Activated CD8-positive, alpha-beta memory T cell treated with anti-CD3 and anti-CD28 coated beads, Interleukin-2, amount 10 ng/mL, durations not matched to agents 7 days and 5 days (primary cell): ENCODE data around the gene CCDC69. TPM values are rescaled to one million over a fixed set of nuclear protein-coding genes. Genes with fewer than 3 reads are reported as not detected.
"Not testable (repeated sequence)": the region's sequence is repeated elsewhere in the genome, so short reads cannot be mapped to it uniquely, and the experiment has no call there.

Experiments used
- ATAC-seq: fragments of 150-1000 bp; cut with Tn5 transposase; one replicate; pipeline ENCODE4 v1.10.0; 2021; ENCODE audit warnings: moderate library complexity
- CTCF ChIA-PET: fragments of 350-600 bp; sonication (Branson Sonifier 250); formaldehyde crosslinking; loops from one replicate; lab custom pipeline; 2021; ENCODE audit warnings: antibody characterized with exemption; lab: Charles Lee
- DNase-seq: peaks from one replicate; pipeline ENCODE4 v3.0.0-alpha.2; 2020
- H3K27ac Mint-ChIP-seq: one replicate; pipeline ENCODE4 v1.8.0; 2021; ENCODE audit warnings: mild to moderate bottlenecking, mixed read lengths
- H3K27me3 Mint-ChIP-seq: one replicate; pipeline ENCODE4 v1.8.0; 2021; ENCODE audit warnings: mixed read lengths
- H3K36me3 Mint-ChIP-seq: one replicate; pipeline ENCODE4 v1.8.0; 2021; ENCODE audit warnings: mild to moderate bottlenecking, mixed read lengths
- H3K4me1 Mint-ChIP-seq: one replicate; pipeline ENCODE4 v1.8.0; 2021; ENCODE audit warnings: mixed read lengths
- H3K4me3 Mint-ChIP-seq: one replicate; pipeline ENCODE4 v1.8.0; 2021; ENCODE audit warnings: mild to moderate bottlenecking, moderate library complexity, mixed read lengths
- H3K9me3 Mint-ChIP-seq: one replicate; pipeline ENCODE4 v1.8.0; 2022; ENCODE audit warnings: low read depth, mixed read lengths
- total RNA-seq, 2 experiments: library from RNA; stranded (reverse); gene quantifications; one replicate each; pipeline ENCODE4 v1.2.3, GENCODE V29; 2021

Gene CCDC69, protein sequence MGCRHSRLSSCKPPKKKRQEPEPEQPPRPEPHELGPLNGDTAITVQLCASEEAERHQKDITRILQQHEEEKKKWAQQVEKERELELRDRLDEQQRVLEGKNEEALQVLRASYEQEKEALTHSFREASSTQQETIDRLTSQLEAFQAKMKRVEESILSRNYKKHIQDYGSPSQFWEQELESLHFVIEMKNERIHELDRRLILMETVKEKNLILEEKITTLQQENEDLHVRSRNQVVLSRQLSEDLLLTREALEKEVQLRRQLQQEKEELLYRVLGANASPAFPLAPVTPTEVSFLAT
- 10 to 100 TPM; 73.1 to 89.1 TPM for total RNA-seq

DNA sequence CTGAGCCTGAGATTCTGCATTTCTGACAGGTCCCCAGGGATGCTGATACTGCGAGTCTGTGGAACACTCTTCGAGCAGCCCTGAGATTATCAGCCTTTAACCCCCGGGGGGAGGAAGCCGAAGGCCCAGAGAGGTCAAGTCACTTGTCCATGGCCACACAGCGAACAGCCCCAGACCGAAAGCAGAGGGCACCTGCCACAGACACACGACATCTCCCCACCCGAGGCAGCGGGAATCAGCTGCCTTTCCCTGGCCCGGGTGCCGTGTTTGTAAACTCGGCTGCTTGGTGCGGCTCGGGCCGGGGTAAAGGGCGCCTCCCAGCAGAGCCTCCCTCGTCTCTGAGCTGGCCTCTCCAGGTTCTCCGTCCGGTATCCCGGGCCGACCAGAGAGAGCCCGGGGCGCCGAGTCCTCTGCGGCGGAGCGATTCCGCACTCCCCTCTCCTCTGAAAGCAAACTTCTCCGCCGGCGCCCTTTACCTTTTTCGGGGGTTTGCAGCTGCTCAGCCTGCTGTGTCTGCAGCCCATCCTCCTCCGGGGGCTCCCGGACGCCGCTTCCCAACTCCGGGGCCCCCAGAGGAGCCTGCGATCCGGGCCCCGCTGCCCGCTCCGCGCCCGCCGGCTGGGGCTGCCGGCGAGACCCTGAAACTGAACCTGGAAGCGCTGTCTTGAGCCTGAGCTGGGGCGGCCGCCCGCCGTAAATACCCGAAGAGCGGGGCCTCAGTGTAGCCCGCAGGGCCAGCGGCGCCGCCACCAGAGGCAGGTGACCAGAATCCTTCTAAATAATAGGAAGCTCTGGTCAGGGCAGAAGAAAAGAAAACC lies at the start of gene CCDC69:
Gene CCDC69, minus strand, starts transcription at position 646 of the 818 bp plus-strand sequence. Its CDS starts 122 bp downstream, at position 524.
- no peaks in the 10 kb centered on the region for H3K9me3 Mint-ChIP-seq
- H3K4me1 Mint-ChIP-seq, result peaks cover 52% of the 10 kb centered on the region
- no peaks in the 10 kb centered on the region for H3K27me3 Mint-ChIP-seq
- ATAC-seq (peak; percentile 77), DNase-seq (peak; percentile 76)
- H3K4me3 Mint-ChIP-seq, result peak within 1 kb of the TSS; percentile 93
- peaks cover 22% of the 10 kb centered on the region for H3K36me3 Mint-ChIP-seq
- CTCF ChIA-PET, result interaction anchor here (0.5 to 5.6 kb wide), 18 partner anchors 10 to 548 kb away, joined by 3 to 49 read pairs (median 6); partner anchors contain the start of genes G3BP1 and SLC36A1
- H3K27ac Mint-ChIP-seq, result peak within 1 kb of the TSS; percentile 91

DNA sequence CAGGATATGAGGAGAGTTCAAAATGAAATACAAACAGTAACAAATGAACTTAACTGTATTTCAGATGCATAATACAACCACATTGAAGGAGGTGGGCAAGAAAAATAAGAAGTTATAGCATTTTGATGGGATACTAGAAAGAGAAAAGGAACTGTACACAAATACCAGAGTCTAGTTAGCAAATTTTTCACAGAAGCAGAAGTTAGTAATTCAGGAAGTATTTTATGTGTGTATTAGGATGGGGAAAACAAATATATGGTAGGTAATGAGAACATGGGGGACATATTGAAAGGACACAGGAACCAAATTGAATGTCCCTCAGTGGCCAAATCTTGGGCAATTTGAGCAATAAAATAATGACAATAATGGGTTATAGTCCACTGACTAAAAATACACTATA lies 47.4 kb upstream of the CCDC69 start:
- ATAC-seq, result no peak
- CTCF ChIA-PET, result no interaction called here

DNA sequence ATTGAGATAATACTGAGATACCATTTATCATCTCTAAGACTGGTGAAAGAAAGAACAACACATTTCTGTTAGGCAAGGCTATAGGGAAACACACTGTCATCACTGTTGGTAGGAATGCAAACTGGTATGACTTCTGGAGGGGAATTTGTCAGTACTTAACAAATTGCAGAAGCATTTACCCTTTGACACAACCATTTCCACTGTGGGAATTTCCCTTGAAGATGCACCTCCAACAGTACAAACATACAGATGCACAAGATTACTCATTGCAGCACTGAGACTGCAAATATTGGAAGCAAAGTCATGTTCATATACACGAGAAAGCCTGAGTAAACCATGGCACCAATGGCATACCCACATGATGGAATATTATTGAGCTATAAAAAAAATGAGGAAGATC lies 46.7 kb upstream of the CCDC69 start:
- no peak overlapping the region for H3K4me3 Mint-ChIP-seq
- H3K27me3 Mint-ChIP-seq, result no peaks in the 10 kb centered on the region
- no peaks in the 10 kb centered on the region for H3K9me3 Mint-ChIP-seq
- CTCF ChIA-PET, result no interaction called here
- no peak for DNase-seq
- peaks cover 12% of the 10 kb centered on the region for H3K36me3 Mint-ChIP-seq
- no peaks in the 10 kb centered on the region for H3K4me1 Mint-ChIP-seq
- ATAC-seq, result peak; percentile 33
- H3K27ac Mint-ChIP-seq, result no peak overlapping the region

More for the DNA sequence above, 47.4 kb upstream of the CCDC69 start:
- Mint-ChIP-seq H3K4me1 (no peaks in the 10 kb centered on the region), H3K9me3 (no peaks in the 10 kb centered on the region), H3K36me3 (peaks cover 12% of the 10 kb centered on the region), H3K4me3 (no peak overlapping the region), H3K27ac (no peak overlapping the region), H3K27me3 (peaks cover 3% of the 10 kb centered on the region)
- DNase-seq, result no peak

DNA sequence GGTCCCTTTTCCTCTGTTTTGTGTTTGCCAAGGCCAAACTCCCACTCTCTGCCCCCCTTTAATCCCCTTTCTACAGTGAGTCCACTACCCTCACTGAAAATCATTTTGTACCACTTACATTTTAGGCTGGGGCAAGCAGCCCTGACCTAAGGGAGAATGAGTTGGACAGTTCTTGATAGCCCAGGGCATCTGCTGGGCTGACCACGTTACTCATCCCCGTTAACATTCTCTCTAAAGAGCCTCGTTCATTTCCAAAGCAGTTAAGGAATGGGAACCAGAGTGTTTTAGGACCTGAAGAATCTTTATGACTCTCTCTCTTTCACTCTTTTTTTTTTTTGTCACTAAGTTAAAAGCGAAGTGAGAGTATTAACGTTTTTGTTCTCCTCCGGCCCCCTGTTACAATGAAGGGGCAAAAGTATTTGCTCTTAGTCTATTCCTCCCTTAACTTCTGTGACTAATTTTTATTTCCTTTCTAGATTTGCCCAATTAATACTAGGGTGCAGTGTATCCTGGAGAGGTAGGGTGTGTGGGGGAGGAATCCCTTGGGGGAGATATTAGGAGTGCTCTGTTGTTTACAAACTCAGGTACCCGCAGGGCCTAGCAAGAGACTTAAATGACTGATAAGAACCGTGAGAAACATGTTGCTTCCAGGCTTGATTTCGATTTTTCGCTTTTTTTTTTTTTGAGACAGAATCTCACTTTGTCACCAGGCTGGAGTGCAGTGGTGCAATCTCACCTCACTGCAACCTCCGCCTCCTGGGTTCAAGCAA lies 43.8 kb upstream of the CCDC69 start:
- H3K27me3 Mint-ChIP-seq, result no peaks in the 10 kb centered on the region
- no peaks in the 10 kb centered on the region for H3K9me3 Mint-ChIP-seq
- H3K4me1 Mint-ChIP-seq, result peaks cover 12% of the 10 kb centered on the region
- CTCF ChIA-PET, result no interaction called here
- no peak for DNase-seq
- H3K4me3 Mint-ChIP-seq, result no peak overlapping the region
- H3K36me3 Mint-ChIP-seq, result peaks cover 23% of the 10 kb centered on the region
- no peak for ATAC-seq
- no peak overlapping the region for H3K27ac Mint-ChIP-seq

DNA sequence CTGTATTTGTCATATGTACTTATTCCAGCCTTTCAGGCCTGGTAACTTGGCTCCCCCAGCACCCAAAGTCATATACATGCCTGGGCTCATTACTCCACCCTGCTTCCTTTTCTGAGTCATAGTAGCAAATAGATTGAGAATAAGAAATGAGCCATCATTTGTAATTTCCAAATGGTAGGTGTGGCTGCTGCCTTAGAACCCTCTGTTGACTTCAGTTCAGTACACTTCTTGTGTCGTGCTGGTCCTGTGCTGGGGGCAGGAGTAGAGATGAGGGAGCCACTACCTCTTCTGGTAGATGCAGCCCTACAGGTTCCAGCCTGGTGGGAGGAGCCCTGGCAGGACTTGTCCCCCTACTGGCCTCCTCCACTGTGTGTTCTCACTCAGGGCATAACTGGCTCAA lies 40.2 kb upstream of the CCDC69 start:
- Mint-ChIP-seq H3K36me3 (peaks cover 27% of the 10 kb centered on the region), H3K4me1 (peaks cover 12% of the 10 kb centered on the region), H3K27ac (peak overlapping the region; percentile 64), H3K9me3 (no peaks in the 10 kb centered on the region), H3K27me3 (no peaks in the 10 kb centered on the region), H3K4me3 (no peak overlapping the region)
- CTCF ChIA-PET, result no interaction called here
- ATAC-seq (peak; percentile 75), DNase-seq (no peak)

DNA sequence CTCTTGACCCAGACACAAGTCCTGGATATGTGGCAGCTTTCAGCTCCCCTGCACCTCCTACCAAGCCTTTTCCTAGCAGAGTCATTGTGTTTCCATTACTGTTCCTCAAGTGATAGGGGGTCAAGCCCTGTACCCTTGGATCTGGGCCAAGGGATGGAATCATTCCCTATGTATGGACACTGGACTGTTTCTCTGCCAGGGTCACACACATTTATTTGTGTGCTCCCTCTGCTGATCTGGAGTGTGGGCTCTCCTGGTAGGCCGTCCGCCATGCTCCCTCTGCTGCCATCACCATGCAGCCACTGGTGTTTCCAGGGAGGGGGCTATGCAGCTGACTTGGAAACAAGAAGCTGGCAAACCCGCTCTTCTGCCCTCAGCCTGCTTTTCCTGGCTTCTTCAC lies 38.6 kb upstream of the CCDC69 start:
- no peaks in the 10 kb centered on the region for H3K9me3 Mint-ChIP-seq
- ATAC-seq, result no peak
- H3K36me3 Mint-ChIP-seq, result peaks cover 25% of the 10 kb centered on the region
- CTCF ChIA-PET, result no interaction called here
- H3K4me1 Mint-ChIP-seq, result peaks cover 12% of the 10 kb centered on the region
- no peak overlapping the region for H3K4me3 Mint-ChIP-seq
- H3K27ac Mint-ChIP-seq, result peak overlapping the region; percentile 35
- DNase-seq, result no peak
- no peaks in the 10 kb centered on the region for H3K27me3 Mint-ChIP-seq

DNA sequence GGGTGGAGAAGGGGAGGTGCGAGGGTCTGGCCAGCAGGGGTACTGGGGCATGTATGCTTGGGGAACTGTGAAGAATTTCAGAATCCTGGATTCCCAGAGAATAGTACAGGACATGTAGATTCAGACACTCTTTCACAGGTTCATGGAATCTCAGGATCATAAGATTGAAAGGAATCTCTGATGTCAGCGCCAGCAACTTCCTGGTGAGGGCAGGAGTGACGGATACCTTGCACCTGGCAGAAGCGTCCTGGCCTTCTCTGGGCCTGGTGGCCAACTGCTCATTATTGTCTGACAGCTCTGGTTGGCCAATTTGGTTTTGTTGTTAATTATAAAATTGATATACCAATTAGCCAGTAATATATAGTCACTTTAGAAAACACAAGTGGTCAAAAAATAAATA lies 36.0 kb upstream of the CCDC69 start:
- Mint-ChIP-seq H3K4me3 (no peak overlapping the region), H3K9me3 (no peaks in the 10 kb centered on the region), H3K36me3 (peaks cover 15% of the 10 kb centered on the region), H3K27me3 (no peaks in the 10 kb centered on the region), H3K27ac (no peak overlapping the region), H3K4me1 (peaks cover 12% of the 10 kb centered on the region)
- CTCF ChIA-PET, result interaction anchor here (1.2 to 1.3 kb wide), 2 partner anchors 134 to 188 kb away, joined by 3 to 5 read pairs; no protein-coding TSS in a partner anchor
- DNase-seq (no peak), ATAC-seq (no peak)

DNA sequence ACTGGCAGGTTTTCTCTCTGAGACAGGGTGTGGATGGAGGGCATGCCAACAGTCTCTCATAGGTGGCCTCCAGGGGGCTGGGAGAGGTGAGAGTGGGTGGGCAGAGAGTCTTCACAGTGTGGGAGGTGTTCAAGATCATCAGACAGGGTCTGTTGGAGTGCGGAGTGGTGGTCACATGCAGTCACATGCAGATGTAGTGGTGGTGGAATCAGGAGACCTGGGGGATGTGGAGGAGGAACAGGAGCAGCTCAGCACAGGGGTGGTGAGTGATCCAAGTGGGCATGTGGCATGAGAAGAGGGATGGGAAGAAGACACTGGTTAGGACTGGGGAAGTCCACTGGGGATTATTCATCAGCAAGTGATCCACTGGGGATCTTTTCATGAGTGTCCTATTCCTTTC lies 34.9 kb upstream of the CCDC69 start:
- Mint-ChIP-seq H3K36me3 (peaks cover 9% of the 10 kb centered on the region), H3K4me1 (peaks cover 9% of the 10 kb centered on the region), H3K27me3 (no peaks in the 10 kb centered on the region), H3K4me3 (no peak overlapping the region), H3K27ac (no peak overlapping the region), H3K9me3 (no peaks in the 10 kb centered on the region)
- CTCF ChIA-PET, result interaction anchor here (0.9 to 1.3 kb wide), 3 partner anchors 57 to 189 kb away, joined by 3 to 5 read pairs (median 3); no protein-coding TSS in a partner anchor
- ATAC-seq (no peak), DNase-seq (no peak)

DNA sequence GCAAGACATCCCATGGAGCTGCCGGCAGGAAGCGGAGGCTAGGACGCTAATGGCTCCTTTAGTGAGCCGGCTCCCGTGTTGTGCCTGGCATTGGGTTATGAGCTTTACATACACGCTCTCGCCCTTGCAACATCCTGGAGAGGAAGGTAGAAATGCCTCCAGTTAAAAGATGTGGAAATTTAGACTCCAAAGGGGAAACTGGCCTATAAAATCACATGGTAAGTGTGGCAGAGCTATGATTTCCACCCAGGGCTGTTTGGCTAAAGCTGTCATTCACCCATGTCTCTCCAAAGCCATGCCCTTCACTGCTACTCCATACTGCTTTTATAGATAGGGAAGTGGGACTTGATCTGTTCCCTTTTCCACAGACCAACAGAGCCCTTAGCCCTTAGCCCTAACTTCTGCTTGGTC lies 34.3 kb upstream of the CCDC69 start:
- H3K27ac Mint-ChIP-seq, result no peak overlapping the region
- H3K9me3 Mint-ChIP-seq, result no peaks in the 10 kb centered on the region
- H3K36me3 Mint-ChIP-seq, result peaks cover 6% of the 10 kb centered on the region
- DNase-seq (no peak), ATAC-seq (no peak)
- peaks cover 9% of the 10 kb centered on the region for H3K4me1 Mint-ChIP-seq
- no peak overlapping the region for H3K4me3 Mint-ChIP-seq
- no peaks in the 10 kb centered on the region for H3K27me3 Mint-ChIP-seq
- CTCF ChIA-PET, result interaction anchor here (0.9 to 1.0 kb wide), 2 partner anchors 58 to 160 kb away, joined by 3 read pairs; no protein-coding TSS in a partner anchor

DNA sequence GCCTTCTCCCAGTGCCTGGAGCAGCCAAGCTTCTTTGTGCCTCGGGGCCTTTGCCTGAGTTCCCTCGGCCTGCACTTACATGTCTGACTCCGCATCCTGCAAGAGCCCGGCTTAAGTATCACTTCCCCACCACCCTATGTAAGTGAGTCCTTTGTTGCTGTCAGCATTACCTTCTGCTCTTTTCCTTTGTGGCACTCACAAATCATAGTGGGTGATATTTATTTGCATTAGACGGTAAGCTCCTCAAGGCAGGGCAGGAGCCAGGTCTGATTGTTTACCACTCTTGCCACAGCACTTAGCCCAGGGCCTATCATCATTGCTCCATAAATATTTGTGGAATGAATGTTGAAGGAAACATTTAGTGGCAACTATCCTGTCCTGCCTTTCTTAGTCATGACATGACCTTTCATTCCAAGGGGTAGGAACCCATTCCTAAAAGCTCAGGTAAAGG lies 33.9 kb upstream of the CCDC69 start:
- no peak for ATAC-seq
- CTCF ChIA-PET, result interaction anchor here (0.5 to 1.3 kb wide), 4 partner anchors 58 to 159 kb away, joined by 3 read pairs; no protein-coding TSS in a partner anchor
- Mint-ChIP-seq H3K4me1 (peaks cover 9% of the 10 kb centered on the region), H3K9me3 (no peaks in the 10 kb centered on the region), H3K27ac (no peak overlapping the region), H3K27me3 (no peaks in the 10 kb centered on the region), H3K36me3 (peaks cover 5% of the 10 kb centered on the region), H3K4me3 (no peak overlapping the region)
- DNase-seq, result no peak

DNA sequence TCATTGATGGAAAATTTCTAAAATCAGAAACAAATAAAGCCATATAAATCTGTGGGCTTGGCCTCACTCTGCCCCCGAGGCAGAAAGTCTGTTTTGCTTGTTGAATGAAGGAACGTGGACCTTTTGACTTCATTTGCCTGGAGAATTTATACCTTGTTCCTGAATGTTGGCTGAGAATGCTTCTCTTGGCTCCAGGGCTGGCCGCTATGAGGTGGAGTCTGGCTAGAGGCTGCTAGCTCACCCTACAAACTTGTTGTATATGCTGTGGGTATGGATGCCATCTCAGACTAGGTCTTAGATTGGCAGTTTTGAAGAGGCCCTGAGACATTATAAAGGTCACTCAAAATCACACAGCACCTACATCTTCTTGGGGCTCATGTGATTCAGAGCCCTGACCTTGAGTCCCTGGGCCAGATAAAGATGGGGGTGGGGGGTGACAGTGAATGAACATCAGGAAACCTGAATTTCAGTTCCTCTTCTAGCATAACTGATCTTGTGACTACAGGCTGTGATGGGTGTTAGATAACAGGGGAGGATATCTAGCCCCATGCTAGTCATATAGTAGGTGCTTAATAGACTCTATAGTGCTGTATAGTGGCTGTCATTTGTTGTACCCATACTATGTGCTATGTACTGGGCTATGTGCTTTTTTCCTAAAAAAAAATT lies 31.9 kb upstream of the CCDC69 start:
- Mint-ChIP-seq H3K4me1 (peaks cover 21% of the 10 kb centered on the region), H3K4me3 (no peak overlapping the region), H3K27me3 (no peaks in the 10 kb centered on the region), H3K9me3 (no peaks in the 10 kb centered on the region), H3K36me3 (no peaks in the 10 kb centered on the region), H3K27ac (no peak overlapping the region)
- DNase-seq, result no peak
- CTCF ChIA-PET, result no interaction called here
- ATAC-seq, result no peak

DNA sequence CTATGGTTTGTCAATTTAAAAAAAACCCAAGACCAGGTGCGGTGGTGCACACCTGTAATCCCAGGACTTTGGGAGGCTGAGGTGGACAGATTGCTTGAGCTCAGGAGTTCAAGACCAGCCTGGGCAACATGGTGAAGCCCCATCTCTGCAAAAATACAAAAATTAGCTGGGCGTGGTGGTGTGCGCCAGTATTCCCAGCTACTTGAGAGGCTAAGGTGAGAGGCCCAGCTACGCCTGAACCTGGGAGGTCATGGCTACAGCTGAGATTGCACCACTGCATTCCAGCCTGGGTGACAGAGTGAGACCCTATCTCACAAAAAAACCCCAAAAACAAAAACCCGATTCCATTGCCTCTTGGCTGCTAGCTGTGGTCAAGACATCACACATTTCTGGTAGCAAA lies 31.1 kb upstream of the CCDC69 start:
- H3K36me3 Mint-ChIP-seq, DNase-seq, H3K27me3 Mint-ChIP-seq, H3K27ac Mint-ChIP-seq, H3K4me3 Mint-ChIP-seq, ATAC-seq, H3K9me3 Mint-ChIP-seq: not testable (repeated sequence)
- H3K4me1 Mint-ChIP-seq, result peaks cover 28% of the 10 kb centered on the region
- CTCF ChIA-PET, result interaction anchor here (1.0 to 1.1 kb wide), 2 partner anchors 130 to 139 kb away, joined by 3 read pairs; no protein-coding TSS in a partner anchor
